Stimulated activated CD8-positive, alpha-beta memory T cell treated with anti-CD3 and anti-CD28 coated beads, Interleukin-12 subunit alpha, Interleukin-12 subunit beta, amount 100 ng/mL, for 24 hours (primary cell): ENCODE data around the gene TMEM79.

Source experiments
- DNase-seq: peaks from one replicate; pipeline ENCODE4 v3.0.0-alpha.2; 2020; ENCODE audit errors: extremely low read depth

Gene TMEM79, protein sequence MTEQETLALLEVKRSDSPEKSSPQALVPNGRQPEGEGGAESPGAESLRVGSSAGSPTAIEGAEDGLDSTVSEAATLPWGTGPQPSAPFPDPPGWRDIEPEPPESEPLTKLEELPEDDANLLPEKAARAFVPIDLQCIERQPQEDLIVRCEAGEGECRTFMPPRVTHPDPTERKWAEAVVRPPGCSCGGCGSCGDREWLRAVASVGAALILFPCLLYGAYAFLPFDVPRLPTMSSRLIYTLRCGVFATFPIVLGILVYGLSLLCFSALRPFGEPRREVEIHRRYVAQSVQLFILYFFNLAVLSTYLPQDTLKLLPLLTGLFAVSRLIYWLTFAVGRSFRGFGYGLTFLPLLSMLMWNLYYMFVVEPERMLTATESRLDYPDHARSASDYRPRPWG

DNA sequence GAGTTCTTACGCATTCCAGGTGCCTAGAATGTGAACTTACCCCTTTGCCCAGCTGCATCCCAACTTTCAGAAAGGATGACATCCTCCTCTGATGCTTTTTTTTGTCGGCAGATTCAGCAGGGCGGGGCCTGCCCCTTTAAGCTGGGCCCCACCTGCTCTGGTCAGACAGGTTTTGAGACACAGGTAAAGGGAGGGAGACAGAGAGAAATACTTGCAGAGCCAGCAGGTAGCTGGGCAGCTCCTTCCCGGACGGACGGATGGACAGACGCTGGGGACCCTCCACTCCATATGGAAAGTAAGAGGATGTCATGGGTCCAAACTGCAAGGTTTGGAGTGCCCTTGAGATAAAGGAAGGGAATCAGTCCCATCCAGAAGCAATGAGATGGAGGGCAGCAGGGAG, at the start of gene TMEM79:
Gene TMEM79 (plus strand): TSS at position 214 of the 400 bp plus-strand sequence. CDS start 902 bp downstream, outside the sequence.
- DNase-seq = no peak

DNA sequence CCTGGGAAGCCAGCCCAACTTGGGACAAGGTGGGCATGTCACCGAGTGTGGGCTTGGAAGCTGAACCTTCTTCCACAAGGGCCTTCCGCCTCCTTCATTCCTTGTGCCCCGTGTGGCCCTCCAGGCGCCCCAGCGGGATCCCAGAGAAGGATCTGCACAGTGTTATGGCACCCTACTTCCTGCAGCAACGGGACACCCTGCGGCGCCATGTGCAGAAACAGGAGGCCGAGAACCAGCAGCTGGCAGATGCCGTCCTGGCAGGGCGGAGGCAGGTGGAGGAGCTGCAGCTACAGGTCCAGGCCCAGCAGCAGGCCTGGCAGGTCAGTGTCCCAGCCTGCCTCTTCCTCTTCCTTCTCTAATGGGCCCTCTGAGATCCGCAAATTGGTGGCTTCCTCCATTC, 48.0 kb upstream of the TMEM79 start:
- DNase-seq = no peak

DNA sequence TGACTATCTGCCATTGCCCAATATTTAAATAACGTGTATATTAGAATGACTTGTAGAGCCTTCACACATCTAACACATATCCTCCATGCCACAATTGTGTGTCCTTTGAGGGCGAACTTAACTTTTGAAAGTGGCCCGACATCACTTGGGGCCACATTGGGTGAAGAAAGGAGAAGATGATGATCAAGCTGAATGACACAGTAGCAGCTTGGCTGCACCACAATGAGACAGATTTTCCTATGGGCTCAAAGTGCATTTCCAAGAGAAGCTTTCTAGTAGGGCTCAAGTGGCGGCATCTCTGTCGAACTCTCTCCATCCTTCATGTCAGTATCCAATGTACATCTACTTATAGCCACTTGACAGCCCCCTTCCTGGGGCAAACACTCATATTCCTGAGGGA, 45.9 kb upstream of the TMEM79 start:
- DNase-seq = no peak

DNA sequence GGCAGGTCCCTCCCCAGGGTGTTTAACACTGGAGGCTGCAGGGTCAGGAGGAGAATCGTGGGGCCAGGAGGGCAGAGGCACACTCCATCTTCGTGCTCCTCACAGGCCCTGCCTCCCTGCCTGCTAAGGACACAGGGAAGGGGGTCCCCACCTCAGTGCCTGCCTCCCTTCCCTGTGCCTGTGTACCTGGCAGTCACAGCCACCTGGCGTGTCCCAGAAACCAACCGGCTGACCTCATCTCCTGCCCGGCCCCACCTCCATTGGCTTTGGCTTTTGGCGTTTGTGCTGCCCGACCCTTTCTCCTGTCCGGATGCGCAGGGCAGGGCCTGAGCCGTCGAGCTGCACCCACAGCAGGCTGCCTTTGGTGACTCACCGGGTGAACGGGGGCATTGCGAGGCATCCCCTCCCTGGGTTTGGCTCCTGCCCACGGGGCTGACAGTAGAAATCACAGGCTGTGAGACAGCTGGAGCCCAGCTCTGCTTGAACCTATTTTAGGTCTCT, 42.8 kb upstream of the TMEM79 start:
- no peak for DNase-seq

DNA sequence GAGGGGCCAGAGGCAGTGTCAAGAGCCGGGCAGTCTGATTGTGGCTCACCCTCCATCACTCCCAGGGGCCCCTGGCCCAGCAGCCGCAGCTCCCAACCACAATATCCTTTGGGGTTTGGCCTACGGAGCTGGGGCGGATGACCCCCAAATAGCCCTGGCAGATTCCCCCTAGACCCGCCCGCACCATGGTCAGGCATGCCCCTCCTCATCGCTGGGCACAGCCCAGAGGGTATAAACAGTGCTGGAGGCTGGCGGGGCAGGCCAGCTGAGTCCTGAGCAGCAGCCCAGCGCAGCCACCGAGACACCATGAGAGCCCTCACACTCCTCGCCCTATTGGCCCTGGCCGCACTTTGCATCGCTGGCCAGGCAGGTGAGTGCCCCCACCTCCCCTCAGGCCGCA, 42.2 kb upstream of the TMEM79 start, which contains the start of gene BGLAP:
Gene BGLAP (plus strand): TSS at position 259 of the 400 bp plus-strand sequence. CDS start 48 bp downstream, at position 307.
- no peak for DNase-seq

DNA sequence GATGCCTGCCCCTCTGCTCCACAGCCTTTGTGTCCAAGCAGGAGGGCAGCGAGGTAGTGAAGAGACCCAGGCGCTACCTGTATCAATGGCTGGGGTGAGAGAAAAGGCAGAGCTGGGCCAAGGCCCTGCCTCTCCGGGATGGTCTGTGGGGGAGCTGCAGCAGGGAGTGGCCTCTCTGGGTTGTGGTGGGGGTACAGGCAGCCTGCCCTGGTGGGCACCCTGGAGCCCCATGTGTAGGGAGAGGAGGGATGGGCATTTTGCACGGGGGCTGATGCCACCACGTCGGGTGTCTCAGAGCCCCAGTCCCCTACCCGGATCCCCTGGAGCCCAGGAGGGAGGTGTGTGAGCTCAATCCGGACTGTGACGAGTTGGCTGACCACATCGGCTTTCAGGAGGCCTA, 41.4 kb upstream of the TMEM79 start:
- no peak for DNase-seq

DNA sequence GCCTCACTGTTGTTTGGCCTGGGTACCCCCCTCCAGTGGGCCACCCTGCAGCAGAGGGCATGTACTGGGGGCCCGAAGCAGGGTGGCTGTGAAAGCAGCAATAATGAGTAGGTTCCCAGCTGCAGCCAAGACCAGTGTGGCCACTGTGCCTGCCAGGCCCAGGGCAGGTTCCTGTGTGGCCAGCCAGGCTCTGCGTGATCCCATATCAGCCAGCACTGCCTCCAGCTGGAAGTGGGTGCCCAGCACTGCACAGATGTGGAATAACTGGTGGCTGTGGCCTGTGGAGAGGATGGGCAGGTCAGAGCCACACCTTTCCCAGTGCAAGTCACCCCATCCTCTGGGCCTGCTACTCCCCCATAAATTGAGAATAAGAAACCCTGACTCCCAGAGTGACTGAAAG, 40.0 kb upstream of the TMEM79 start:
- DNase-seq = no peak

DNA sequence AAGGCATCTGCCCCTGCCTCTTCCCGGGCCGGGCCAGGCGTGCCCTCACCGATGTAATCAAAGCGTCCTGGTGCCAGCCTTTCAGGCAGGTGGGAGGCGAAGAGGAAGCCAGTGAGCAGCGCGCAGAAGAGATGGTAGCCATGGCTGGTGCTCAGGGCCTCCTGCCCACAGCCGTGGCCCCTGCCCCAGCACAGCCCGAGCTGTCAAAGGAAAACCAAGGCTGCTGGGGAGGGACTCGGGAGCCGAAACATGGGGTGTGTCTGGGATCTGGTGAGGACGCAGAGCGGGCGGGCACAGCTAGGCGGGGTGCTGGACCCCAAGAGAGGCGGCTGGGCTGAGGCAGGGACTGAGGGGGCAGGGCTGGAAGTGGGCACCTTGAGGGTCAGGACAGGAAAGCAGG, 39.4 kb upstream of the TMEM79 start:
- DNase-seq = no peak

DNA sequence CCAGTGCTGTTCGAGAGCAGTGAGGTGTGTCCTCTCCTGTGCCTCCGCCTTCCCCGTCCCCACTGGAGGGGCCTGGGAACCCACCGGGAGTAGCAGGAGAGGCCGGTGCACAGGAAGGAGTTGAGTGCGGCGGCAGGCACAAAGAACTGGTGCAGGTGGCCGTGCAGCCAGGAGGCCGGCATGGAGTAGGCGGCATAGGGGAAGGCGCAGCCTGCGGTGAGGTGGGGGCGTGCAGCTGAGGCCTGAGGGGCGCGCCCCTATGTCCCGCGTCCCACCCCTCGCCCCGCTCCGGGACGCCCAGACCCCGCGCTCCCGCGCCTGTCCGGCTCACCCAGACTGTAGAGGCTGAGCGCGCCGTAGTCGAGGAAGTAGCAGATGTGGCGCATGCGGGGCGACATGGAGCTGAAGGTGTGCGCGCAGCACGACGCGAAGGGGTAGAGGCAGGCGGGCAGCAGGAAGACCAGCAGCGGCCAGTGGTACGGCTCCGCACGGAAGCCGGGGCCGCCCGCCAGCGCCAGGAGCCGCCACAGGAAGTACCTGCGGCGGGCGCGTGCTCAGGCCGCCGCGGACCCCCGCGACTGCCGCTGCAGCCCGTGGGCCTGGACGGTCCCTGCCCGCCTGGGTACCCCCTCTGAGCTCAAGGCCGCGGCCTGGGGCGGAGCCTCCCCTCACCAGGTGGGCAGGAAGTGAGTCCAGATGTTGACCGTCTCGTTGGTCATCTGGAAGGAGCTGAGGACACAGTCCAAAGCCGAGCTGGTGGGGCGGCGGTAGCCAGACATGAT, 38.5 kb upstream of the TMEM79 start:
- DNase-seq = no peak

DNA sequence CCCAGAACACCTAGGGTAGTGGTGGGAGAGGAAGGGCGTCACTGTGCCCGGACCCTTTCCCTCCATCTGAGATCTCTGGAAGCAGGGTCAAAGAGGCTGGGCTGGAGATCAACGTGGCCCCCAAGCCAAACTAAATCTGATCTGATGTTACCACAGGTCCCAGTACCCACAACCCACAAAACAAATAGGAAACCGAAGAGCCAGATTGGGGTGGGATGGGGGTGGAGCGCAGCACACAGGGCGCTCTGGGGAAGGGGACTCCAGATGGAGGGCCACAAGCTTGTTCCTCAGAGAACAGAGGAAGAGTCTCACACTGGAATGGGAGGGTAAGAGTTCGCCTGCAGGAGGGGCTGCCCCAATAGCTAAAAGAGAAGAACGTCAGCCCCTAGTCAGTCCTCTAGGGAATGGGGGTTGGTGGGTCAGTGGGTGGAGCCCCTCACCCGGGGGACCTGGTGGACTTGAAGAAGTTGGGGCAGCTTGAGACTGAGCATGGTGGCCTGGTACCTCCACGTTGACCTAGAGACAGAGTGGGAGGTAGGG, 37.8 kb upstream of the TMEM79 start:
- DNase-seq = no peak

DNA sequence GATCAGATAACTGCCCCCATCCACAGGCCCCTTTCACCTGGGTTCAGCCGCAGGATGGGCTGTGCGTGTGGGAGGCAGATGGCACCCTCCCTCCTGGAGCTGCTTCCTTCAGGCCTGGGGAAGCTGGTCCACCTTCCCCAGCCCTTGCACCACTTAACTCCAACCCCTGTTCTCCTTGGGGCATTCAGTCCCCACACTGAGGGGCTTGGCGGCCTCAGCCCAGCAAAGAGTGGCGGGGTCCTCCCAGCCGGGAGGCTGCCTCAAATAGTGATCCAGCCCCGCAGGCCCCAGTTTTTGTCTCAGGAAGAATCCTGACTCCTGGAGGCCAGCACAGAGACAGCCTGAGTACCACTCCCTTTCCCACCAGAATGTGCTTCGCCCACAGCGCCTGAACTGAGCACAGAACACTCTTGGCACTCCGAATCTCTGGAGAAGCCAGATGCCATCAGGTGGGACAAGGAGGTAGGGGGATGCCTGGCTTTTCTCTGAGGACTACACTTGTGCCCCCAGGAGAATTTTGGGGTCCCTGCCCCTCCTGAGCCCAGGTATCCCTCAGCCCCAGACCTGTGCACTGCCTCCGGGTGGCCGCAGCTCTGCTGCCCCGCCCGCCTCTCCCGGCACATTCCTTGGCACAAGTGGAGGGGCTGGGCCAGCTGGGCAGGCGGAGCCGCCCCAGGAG, 37.2 kb upstream of the TMEM79 start:
- no peak for DNase-seq

DNA sequence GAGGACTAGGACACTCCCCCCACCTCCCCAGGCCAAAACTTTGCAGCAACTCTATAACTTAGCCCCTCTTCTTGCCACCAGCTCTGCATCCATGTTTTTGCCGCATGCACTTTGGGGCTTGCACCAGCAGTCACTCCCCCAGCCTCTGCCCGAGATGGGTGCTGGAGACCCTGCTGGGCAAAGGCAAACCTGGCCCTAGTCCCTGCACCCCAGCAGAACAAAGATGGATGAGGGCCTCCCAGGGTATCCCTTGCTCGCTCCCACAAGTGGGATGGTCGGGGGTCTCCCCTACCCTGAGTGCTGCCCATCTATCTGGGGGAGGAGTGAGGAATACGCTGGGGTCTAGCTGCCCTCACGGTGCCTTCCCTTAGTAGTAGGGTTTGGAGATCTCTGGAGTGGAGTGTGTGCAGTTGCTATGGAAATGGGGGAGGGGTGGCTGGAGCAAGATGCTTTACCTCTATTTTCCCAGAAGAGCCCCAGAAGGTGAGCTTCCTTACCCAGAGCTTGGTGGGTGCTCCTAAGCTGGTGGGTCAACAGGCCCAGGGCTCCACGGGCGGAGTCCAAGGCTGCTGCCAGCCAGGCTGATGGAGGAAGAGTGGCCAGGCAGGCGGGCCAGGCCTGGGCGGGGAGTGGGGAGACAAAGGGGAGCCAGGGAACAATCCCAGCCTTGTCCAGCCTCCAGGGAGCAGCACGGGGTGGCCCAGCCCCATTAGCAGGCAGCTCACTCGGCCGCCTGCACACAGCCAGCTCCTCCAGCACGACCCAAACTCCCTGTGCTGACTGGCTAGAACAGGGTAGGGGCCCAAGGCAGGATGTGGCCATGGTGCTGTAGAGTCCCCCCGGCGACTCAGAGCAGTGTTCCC, 36.4 kb upstream of the TMEM79 start, which contains the start of gene PAQR6:
Gene PAQR6 (minus strand): TSS at position 597 of the 863 bp plus-strand sequence. CDS start 1,325 bp downstream, outside the sequence.
- DNase-seq = no peak

DNA sequence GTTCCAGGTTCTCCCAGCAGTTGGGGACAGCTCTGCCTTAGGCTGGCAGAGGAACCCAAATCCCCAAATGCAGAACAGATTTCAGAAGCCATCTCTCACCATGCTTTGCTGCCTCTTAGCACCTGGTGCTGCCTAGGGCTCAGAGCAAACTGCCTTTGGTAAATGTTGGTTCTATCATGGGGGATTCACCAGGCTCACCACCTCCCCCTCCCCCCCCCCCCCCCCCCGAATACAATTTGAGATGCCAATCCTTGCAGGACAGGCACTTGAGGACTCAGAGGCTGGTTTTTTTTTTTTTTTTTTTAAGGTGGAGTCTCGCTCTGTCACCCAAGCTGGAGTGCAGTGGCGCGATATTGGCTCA, 35.8 kb upstream of the TMEM79 start:
- DNase-seq = no peak

DNA sequence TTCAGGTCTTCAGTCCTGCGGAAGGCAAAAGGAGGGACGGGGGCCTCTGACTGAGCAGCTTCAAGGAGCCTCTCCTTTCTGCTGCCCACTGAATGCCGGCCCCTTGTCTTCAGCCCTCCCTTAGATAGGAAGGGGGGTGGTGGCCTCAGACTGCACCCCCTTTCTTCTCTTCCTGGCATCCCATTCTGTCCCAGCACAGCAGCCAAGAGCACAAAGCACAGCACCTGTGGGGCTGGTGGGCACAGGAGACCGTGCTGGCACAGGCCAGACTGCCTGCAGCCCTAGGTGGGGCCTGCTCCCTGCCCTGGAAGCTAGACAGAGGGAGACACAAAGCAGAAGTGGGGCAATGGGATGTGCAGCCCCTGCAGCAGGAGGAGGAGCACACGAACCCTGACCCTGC, 34.5 kb upstream of the TMEM79 start:
- no peak for DNase-seq

DNA sequence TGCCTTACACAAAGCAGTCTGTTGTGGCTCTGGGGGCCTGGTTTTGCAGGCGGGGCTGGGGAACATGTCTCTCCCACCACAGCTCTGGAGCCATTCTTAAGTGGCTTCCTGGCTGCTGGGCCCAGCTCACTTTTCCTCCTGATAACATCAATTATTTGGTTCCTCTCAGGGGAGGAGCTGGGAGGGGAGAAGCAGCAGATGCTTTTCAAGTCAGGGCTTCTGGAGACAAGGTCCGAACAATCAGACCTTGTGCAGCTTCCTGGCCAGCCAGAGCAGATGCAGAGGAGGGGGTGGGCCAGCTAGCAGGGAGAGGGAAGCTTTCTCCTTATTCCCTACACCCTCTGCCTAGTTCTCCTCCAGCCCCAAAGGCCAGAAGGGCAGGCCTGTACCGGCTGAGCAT, 32.6 kb upstream of the TMEM79 start:
- DNase-seq = no peak

DNA sequence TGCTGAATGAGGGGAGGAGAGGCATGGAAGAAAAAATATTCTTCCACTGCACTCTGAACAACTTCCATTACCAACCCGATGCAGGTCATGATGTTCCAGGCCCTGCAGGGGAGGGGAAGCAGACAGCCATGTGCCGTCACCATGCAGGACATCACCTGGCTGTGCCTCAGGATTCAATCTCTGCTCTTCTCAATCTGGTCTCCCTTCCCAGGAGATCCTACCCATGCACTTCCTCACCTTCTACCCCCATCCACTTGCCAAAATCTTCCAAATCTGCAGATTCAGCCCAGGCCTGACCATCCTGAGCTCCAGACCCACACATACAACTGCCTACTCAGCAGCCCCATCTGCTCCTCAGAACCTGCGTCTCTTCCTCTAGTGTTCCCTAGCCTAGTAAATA, 30.5 kb upstream of the TMEM79 start:
- DNase-seq = no peak

DNA sequence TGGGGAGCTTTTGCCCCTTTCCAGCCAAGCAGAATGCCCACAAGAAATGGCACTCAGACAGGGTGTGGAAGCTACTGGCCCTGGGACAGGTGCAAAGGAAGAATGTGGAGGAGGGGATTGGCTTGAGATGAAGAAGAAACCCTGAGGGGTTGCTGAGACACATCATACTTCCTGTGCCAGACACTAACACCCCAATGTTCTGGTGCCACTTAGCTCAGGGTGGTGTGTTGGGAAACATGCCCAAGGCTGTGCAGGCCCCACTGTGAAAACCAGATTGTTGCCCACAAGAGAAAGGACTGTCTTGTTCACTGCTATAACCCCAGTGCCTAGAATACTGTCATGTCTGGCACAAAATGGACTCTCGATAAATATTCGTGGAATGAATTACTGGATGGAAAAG, 26.4 kb upstream of the TMEM79 start:
- DNase-seq = no peak

DNA sequence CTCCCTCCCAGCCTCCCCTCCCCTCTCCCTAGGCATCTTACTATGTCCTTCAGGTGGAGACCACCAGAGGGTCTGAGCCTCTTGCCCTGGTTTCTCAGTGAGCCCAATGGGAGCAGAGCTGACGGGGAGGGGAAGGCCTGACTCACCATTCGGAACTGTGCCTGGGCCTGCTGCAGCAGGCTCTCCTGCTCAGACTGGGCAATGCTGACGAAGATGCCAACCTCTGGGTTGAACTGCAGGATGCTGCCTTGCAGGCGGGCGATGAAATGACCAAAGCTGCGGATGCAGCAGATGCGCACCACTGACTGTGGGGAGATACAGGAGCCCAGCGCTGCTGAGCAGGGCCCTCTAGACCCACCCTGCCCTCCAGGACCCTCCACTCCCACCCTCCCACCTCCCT, 25.3 kb upstream of the TMEM79 start:
- no peak for DNase-seq

DNA sequence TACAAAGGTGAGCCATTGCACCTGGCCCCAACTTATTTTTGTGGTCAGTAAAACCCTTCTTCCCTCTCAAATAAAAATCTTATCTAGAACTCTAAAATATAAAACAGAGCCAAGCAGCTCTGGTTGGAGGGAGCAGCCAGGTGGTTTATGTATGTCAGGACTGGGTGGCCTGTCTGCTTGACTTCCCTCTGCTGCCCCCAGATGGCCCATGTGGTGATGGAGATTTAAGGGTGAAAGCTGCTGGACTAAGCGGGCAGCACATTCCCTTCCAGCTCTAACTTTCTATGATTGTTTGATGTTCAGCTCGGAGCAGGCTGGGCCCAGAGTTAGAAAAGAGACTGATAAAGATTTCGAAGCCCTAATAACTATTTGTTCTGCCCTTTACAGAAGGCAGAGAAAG, 24.3 kb upstream of the TMEM79 start:
- DNase-seq = no peak

DNA sequence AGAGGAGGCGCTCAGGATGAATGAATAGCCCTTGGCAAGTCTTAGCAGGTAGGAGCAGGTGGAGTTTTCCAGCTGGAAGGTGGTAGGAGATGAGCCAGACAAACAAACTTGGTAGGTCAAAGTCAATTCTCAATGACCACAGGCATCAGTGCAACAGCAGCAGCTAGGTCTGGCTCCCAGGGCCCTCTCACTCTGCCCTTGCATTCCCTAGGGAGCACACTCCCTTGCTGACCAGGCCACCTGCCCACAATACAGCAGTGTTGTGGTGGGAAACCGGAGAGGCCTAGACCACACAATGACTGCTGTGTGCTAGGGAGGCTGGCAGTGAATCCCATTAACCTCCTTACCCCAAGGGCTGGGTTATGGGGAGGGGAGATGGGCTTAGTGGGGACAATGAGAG, 23.2 kb upstream of the TMEM79 start:
- no peak for DNase-seq
